ENCODE results near the gene FAM234A.
"Not testable (repeated sequence)": the region's sequence is repeated elsewhere in the genome, so short reads cannot be mapped to it uniquely, and the experiment has no call there.

Gene FAM234A

GRCh38 chr16:239948-240277 lies 5.3 kb downstream of the FAM234A start:
- DNase-seq, result no peak

DNA sequence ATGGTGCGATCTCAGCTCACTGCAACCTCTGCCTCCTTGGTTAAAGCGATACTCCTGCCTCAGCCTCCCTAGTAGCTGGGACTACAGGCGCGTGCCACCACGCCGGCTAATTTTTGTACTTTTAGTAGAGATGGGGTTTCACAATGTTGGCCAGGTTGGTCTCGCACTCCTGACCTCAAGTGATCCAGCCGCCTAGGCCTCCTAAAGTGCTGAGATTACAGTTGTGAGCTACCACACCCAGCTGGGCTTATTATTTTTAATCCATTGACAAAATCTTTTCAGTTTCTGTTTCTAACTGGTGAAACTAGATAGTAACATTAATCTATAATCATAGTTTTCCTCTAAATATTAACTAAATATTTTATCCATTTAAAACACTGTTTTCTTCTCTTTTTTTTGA lies 5.9 kb downstream of the FAM234A start:
- DNase-seq, result no peak

- no peak for DNase-seq
These were observed 7.7 kb downstream of the FAM234A start for GRCh38 chr16:242281-242680.

GRCh38 chr16:243348-243747 lies 8.7 kb downstream of the FAM234A start:
- DNase-seq, result no peak

GRCh38 chr16:245105-245504 lies 10.5 kb downstream of the FAM234A start:
- DNase-seq, result no peak

DNA sequence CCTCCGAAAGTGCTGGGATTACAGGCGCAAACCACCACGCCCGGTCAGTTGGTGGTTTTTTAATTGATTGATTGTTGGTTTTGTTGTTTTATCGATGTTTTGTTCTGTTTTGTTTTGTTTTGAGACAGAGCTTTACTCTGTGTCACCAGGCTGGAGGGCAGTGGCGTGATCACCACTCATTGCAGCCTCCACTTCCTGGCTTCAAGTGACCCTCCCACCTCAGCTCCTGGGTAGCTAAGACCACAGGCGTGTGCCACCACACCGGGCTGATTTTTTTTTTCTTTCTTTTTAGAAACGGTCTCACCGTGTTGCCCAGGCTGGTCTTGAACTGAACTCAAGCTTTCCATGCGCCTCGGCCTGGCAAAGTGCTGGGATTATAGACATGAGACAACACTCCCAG lies 12.4 kb downstream of the FAM234A start:
- no peak for DNase-seq

DNA sequence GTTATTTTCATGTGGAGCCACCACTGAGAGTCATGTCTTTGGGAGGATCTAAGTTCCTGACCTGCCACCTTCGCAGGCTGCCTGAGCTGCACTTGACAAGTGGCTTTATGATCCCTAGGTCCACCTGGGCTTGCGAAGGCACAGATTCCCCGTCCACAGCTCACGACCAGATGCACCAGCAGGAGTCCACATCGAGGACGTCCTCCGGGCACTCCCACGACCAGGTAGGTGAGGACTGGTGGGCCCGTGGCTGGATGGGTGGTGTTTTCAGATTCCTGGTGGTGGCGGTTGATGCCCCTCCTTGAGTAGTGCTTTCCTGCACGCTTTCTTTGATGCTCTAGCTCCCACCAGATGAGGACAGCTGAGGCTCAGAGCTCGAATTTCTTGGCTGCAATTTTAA lies 14.8 kb downstream of the FAM234A start:
- no peak for DNase-seq

- DNase-seq, result peak; percentile 60
These were observed 18.0 kb downstream of the FAM234A start for GRCh38 chr16:252366-253337.

GRCh38 chr16:253833-254232 lies 19.2 kb downstream of the FAM234A start:
- DNase-seq, result no peak

DNA sequence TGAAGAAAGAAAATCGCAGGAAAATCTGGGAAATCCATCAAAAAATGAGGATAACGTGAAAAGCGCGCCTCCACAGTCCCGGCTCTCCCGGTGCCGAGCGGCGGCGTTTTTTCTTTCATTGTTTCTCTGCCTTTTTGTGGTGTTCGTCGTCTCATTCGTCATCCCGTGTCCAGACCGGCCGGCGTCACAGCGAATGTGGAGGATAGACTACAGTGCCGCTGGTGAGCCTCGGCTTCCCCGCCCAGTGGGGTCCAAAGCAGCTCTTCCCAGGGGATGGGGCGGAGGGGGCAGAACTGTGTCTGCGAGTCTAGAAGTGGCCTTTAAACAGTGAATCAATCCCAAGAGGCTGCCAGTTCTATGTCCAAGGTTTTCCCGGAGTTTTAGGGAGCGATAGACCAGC lies 19.8 kb downstream of the FAM234A start:
- no peak for DNase-seq

DNA sequence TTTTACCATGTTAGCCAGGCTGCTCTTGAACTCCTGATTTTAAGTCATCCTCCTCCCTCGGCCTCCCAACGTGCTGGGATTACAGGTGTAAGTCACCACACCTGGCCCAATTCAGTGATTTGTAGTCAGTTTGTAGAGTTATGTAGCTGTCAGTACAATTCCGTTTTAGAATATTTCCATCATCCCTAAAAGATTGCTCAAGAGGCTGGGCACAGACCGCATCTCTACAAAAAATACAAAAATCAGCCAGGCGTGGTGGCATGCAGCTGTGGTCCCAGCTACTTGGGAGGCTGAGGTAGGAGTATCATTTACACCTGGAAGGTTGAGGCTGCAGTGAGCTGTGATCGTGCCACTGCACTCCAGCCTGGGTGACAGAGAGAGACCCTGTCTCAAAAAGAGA lies 20.6 kb downstream of the FAM234A start:
- DNase-seq, result no peak

GRCh38 chr16:258091-258490 lies 23.5 kb downstream of the FAM234A start:
- DNase-seq, result not testable (repeated sequence)

DNA sequence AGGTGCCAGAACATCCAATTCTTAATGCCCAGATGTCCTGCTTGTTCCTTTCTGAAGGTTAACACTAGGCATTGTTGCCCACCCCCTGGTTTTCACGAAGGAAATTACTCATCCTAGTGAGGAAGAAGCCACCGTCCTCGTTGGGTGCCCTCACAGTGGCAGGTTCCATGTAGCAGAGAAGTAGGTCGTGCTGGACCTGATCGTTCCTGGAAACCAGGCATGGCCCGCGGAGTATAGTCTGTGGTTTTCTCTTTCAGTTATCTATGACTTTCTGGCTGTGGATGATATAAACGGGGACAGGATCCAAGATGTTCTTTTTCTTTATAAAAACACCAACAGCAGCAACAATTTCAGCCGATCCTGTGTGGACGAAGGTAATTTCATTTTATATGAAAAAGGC lies 24.6 kb downstream of the FAM234A start:
- no peak for DNase-seq

- DNase-seq, result no peak
These were observed 25.2 kb downstream of the FAM234A start for GRCh38 chr16:259814-260253.

DNA sequence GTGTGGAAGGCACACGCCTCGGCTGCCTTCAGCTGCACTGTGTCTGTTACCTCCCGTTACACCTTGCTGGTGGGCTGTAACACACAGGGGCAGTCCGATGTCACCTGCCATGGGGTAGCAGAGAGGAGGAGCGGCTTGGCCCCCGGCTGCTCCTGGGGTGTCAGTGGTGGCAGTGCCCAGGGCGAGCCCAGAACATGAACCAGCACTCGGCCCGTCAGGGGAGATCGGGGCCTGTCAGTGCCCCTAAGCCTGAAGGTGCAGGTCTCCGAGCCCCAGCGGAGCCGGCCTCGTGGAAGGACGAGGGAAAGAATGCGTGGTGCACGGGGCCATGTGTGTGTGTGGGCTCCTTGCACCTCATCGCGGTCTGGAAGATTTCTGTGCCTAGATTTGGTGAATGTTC lies 25.7 kb downstream of the FAM234A start:
- no peak for DNase-seq

GRCh38 chr16:261031-261691 lies 26.5 kb downstream of the FAM234A start:
- no peak for DNase-seq

DNA sequence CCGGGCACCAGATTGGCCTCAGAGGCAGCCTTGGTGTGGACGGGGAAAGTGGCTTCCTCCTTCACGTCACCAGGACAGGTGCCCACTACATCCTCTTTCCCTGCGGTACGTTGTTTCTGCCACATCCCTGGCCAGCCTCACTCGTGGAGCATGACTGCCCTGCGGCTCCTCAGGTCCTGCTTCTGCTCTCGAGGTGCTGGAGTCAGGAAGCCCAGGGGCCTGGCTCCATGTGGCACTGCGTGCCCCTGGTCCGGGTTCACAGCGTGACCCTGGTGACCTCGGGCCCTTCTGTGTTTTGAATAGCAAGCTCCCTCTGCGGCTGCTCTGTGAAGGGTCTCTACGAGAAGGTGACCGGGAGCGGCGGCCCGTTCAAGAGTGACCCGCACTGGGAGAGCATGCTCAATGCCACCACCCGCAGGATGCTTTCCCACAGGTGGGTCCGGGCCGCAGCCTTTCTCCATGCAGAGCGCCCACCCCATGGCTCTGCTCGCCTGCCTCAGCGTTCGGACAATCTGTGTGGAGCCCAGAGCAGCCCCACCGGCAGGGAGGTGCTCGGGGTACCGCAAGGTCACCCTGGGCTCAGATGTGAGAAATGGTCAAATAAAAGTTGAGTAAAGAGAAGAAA lies 27.6 kb downstream of the FAM234A start:
- DNase-seq, result no peak

GRCh38 chr16:263182-263774 lies 28.7 kb downstream of the FAM234A start:
- no peak for DNase-seq

DNA sequence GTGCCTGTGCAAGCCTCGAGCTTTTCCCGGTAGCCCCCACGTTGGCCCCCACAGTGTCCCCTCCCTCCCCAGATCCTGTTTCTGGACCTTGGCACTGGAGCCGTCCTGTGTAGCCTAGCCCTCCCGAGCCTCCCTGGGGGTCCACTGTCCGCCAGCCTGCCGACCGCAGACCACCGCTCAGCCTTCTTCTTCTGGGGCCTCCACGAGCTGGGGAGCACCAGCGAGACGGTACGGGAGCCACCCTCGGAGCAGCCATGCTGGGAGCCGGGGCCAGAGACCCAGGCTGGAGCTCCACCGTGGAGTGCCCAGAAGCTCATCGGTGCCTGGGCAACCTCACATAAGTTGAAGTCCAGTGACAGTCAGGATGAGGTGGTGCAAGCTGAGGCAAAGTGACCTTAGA lies 29.3 kb downstream of the FAM234A start:
- no peak for DNase-seq

GRCh38 chr16:264440-264951 lies 29.9 kb downstream of the FAM234A start:
- DNase-seq, result no peak

DNA sequence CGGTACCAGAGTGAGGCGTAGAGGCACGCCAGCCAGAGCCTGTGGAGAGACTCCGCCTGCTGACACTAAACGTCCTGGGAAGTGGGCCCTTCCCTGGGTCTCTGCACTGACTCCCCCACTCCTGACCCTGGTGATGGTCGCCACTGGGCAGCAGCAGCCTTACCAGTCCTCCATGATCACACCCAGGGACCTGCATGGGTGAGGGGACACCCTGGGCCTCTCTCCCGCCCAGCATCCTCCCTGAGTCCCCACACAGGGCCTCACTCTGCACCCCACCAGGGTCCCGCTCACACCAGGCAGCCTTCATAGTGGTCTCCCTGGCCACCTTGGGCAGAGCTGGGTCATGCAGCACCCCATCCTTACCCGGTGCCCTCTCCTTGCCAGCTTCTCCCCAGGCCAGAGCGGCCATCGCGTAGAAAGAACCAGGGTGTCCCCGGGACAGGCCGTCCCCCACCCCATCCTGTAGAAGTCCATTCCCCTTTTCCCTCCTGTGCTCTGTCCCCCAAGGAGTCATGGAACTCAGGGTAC lies 30.4 kb downstream of the FAM234A start:
- no peak for DNase-seq

DNA sequence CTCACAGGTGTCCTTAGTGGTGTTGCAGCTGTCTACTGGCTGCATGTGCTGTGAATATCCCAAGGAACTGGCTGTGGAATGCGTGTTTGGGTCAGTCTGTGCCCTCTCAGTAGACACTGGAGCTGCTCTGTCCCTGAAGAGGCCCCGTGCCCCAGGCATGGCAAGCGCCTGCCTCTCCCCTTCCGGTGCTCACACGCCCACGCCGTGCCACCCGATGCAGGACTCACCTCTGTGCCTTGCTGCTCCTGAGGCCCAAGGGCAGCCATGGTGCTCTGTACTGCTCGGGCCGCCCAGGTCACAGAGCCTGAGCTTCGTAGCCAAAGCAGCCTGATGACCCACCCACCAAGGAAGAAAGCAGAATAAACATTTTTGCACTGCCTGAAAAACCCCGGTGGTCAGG lies 31.1 kb downstream of the FAM234A start:
- DNase-seq, result no peak
